GM18502 (cell line): ENCODE data around the gene INPP4A.

Source experiments
- ATAC-seq: cut with Tn5 transposase; IDR thresholded peaks from one replicate; pipeline ENCODE4 v1.9.1; 2021; ENCODE audit warnings: mild to moderate bottlenecking; ENCODE audit not compliant: unreplicated experiment, poor library complexity

The INPP4A gene

DNA sequence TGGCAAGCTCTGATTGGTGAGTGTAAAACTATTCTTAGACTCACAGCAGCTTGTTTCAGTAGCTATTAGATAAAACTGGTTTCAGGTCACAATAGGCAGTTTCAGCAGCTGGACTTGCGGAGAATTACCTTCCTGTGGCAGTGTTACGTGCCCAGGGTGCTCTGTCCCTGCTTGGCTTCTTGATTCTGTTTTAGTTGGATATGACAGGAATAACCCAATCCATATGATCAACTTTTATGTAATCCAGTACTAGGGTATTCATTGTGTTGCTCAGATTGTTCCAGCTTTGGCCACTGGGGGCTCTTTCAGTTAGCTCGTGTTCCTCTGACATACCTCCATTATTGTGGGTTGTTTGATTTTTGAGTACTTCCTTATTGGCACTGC is 43.1 kb downstream of the INPP4A start:
- ATAC-seq = peak; percentile 67

DNA sequence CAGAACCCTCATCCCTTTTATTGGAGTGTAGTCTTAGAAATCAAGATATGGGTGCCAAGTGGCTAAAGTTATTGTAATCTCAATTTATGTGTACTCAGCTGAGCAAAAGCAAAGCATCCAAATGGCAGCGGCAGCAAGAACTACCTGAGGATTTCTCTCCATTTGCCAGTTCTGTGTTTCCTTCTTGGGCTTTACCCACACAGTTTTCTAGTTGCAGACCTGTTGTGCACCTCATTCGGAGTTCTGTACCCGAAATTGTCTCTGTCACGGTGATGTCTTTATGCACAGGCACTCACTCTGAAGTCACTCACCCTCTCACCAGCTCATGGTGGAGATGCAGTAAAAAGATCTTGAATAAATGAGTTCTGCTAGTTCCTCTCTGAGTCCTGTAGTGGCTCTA is 43.6 kb downstream of the INPP4A start:
- no peak for ATAC-seq

DNA sequence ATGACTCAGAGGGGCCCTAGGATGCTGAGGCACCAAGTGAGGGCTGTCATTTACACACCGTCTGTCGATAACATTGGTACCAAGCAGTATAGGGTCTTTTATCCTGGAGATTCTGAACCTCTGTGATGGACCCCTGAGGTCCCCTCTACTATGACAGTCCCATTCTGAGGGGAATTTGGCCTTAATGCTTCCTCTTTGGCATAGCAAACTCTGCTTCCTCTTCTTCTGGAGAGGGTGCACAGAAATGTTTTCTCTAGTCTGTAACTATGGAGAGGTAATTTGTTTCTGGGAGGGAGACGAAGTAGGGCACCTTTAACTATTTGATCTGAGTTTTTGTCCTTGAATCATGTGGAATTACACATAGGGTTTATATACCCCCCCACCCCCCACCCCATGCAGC is 44.8 kb downstream of the INPP4A start:
- ATAC-seq = no peak

DNA sequence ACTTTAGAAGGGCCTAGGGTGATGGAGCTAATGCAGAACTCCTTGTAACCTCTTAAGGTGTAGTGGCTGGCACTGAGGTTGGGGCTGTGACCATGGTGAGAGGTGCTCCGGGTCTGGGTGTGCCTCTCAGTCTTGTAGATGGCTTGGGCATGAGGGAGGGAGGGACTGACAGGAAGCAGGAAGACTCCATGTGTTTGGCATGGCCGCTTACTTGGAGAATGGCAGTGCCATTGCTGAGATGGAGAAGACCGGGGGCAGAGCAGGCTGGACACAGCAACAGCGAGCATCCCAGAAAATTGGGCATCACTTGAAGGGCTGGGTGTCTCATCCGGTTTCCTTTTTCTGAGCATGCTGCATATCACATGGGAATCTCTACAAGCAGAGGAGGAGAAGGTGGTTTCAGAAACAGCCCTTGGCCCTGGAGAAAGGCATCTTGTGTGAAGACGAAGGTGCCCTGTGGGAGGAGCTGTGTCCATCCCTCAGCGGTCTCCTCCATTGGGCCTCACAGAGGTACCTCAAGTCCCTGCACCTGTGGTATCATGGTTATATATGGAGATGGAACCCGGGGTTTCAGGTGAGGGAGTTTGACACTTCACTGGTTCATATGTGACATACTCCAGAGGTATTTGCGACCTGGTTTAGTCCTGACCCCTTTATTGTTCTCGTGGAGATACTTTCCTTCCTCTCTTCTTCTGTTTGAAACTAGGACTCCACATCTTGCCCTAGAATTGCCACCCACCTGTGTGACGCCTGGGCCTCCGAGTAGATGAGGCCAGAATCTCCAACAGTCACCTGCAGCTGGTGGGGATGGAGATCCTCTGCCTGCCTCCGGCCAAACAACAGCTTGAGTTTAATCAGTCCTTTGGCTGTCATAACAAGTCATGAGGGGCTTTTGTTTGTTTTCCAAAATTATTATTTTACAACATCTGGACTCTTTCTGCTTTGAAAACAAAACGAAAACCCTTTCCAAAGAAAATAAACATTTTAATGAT is 45.6 kb downstream of the INPP4A start:
- no peak for ATAC-seq

DNA sequence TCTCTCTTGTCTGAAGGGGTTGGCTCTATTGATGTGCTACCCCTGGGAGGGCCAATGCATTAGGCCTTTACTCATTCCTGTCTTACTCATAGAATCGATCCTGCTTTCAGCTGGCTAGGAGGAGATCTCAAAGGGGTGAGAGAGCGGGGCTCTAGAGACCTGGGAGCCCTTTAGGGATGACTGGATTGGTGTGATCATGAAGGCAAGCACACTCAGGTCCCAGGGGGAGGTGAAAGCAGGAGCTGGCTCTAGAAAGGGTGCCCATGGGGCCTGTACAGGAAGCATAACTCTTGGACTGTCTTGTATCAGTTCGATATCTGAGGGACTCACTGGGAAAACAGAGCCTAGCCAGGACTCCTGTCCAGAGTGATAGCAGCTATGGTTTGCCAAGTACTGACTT is 47.8 kb downstream of the INPP4A start:
- no peak for ATAC-seq

DNA sequence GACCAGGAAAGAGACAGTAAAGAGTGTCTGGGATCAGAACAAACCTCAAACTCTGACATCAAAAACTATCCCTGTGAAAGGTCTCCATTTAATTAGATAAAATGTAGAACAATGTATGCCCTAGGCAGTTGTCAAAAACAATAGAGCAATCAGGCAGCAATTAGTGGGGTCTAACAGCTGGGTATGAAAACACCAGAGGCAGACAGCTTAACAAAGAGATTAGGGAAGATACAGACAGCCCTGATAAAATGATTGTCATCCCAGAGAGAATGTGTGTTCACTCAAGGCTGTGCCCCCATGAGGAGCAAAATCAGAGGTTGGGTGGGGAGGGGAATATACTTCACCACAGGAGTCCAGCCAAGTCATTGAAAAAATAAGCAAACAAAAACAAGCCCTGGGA is 50.0 kb downstream of the INPP4A start:
- no peak for ATAC-seq

DNA sequence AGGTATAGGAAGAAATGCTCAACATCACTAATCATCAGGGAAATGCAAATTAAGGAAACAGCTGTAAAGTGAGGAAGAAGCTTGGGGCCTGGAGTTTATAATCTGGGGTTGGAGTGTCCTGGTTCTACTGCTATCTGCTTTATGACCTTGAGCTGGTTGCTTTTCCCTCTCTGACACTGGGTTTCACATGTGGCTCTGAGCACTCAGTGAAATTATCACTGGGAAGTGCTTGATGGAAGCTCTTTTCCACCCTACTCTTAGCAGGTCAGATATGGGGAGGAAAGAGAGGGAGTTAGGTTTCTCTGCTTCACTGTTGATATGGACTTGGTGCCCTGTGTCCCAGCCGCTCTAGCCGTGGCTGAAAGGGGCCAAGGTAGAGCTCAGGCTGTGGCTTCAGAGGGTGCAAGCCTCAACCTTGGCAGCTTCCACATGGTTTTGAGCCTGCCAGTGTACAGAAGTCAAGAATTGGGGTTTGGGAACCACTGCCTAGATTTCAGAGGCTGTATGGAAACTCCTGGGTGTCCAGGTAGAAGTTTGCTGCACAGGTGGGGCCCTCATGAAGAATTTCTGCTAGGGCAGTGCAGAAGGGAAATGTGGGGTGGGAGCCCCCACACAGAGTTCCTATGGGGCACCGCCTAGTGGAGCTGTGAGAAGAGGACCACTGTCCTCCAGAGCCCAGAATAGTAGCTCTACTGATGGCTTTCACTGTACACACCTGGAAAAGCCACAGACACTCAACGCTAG is 52.3 kb downstream of the INPP4A start:
- ATAC-seq = no peak

DNA sequence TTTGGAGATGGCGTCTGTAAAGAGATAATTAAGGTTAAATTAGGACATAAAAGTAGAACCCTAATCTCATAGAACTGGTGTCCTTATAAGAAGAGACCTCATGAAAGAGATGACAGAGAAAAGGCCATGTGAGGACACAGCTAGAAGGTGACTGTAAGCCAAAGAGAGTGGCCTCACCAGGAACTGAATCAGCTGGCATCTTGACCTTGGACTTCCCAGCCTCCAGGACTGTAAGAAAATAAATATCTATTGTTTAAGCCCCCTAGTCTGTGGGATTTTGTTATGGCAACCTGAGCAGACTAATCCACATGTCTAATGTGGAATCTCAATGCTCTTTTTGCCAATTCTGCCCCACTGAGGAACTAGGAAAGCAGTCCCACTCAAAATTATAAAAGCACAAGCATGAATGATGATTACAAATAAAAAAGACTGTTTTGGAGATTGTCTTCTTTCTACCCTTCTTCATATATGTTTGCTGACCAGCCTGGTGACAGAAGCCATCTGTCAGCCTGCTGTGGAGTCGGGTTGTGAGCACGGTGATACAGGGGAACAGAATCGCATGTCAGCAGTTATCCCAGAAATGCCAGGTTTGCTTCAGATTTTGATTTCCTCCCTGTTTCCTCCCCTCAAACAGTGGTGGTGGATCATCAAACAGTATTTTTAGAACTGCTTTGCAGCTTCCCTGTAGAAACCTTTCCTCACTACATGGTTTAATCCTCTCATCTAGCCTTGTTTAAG is 54.2 kb downstream of the INPP4A start:
- ATAC-seq = no peak

DNA sequence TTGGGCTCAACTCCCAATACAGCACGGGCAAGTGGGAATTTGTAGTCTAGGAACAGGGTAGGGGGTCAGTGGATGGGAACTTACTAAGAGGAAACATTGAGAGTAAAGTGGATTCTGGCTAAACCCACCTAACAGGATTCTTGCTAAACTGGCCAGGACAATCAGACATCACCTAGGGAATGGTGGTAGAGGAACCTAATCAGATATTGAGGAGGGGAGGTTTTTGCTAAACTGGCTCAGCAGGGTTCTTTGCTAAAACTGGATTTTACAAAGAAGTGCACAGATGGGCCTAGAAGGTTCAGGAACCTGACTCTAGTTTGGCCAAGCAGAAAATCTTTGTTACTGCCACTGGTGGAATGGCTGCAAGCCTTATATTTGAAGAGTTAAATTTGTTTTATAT is 55.9 kb downstream of the INPP4A start:
- ATAC-seq = no peak

DNA sequence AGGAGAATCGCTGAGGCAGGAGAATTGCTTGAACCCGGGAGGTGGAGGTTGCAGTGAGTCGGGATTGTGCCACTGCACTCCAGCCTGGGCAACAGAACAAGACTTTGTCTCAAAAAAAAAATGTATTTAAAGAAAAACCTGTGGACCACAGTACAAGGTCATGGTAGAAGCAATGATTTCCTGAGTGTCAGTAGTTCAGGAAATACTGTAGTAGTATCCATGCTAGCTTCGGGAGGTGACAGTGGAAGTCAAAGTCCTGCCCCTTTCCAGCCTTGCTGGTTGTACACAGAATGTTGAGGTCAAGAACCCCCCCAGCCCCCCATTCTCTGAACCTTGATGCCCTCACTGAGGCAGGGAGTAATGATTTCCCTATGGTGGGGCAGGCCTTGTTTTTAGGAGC is 56.6 kb downstream of the INPP4A start:
- ATAC-seq = no peak

DNA sequence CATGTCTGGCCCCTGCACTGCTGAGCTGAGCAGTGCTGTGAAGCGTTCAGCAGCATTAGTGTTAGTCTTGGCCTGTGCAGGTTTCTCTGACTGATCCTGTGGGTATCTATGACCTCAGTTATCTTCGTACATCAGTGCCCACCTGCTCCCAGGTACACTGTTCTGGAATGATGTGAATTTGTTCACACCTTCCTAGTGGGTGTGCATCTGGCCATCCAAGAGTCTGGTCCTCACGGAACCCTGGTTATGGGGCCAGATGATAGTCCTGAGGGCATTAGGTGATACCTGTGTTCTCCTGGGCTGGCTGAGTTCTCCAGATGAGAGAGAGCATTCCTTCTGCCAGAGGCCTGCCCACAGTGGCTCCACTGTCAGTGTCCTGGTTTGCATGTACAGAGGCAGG is 57.2 kb downstream of the INPP4A start:
- no peak for ATAC-seq

DNA sequence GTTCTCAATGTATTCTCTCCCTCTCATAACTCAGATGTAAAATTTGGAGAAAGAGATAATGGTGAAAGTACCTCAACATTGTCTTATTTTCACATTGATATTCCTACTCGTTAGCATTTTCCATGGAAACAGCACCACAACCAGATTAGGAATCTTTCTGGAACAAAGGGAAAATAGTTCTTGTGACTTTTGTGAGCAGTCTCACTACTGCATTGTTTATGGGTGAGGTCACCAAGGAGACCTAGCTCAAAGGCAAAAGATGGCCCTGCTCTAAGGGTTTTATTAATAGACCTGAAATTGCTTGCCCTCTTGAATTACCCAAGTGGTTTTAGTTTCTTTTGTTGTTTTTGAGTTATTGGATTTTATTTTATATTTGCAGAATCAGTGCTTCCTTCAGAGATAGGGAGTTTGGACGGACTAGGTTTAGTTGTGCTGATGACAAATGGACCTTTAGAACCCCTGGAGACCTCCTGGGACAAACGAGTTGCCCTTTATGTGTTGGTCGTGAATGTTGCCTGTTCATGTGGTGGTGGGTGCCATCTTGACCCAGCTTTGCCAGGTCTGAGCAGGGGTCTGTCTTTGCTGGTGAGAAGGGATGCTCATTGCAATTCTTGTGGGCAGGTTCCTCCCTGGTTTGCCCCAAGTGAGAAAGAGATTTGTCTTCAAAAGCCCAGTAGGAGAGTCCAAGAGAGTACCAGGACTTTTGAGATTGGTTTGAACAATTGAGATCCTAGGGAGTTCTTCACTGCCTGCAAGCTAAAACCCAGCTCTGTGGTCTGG is 58.1 kb downstream of the INPP4A start:
- ATAC-seq = no peak

DNA sequence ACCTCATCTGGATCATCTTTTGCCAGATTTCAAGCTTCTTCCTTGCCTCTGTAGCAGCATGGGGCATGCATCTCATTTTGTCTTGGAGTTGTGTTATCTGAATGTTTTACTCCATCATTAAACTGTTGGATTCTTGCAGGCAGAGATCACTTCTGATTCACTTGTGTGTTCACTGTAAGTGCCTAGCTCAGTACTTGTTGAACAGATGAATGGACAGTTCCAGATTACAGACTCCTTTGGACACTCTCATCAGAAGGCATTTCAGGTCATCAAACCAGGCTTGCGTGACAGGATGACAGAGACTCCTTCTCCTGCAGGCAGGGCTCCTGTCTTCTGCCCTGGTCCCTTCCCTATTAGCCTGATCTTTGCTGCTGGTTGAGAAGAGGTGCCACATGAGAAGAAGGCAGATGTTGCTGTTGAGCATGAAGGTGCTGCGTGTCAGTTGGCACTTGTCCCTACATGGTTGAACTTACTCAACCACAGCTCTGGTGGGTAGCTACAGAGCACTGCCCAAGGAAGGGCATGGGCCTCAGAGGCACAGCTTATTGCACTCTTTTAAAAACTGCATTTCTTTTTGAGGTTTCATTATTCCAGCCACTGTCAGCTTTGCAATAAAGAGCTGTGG is 58.9 kb downstream of the INPP4A start:
- no peak for ATAC-seq

DNA sequence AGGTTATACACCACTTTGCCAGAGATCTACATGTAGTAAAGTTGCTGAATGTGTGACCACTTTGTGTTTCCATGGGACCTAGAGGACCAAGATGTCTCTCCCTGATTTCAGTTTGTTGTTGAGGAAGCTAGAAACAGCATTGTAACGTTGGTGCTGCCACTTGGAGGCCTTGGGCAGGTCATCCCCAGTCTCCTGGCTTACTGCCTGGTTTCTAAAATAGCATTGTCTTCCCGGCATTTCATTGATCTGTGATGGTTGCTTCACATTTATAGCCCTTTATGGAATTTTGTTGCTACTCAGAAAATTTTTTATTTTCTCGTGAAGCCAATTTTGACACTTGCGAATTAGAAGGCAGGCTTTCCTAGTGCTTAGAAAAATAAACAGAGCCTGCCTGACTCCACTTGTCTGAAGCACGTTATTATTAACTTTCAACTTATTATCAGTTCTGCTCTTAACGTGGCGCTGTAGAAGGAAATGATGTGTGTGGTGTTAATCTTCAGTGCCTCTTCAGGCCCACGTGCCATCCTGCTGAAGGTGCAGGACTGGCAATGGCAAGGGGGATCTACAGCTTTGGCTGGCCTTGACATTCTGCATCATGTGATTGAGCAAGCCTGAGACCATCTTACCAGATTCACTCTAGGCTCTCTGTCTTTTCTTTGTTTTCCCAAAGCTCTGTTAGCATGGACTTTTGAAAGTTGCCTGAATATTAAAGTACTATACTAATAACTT is 59.9 kb downstream of the INPP4A start:
- no peak for ATAC-seq

DNA sequence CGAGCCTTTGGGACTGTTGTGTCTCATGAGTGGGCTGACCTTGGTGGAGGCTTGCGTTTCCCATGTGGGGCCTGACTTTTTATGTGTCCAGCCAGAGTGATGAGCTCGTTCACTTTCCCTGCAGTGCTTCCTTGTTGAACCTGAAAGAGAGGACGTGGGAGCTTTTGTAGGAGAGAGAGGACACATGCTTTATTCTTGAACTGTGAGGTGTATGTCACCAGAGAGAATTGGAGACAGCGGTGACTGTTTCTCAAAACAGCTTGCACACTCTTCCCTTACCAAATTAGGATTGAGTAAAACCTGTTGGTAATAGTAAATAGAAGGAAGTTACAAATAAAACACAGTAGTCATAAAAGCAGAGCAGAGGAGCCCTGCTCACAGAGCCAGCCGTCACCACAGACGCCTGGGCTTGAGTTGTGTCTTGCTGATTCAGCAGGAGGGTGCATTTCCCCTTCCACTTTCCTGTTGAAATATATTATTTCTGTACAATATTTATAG is 60.7 kb downstream of the INPP4A start:
- ATAC-seq = no peak

DNA sequence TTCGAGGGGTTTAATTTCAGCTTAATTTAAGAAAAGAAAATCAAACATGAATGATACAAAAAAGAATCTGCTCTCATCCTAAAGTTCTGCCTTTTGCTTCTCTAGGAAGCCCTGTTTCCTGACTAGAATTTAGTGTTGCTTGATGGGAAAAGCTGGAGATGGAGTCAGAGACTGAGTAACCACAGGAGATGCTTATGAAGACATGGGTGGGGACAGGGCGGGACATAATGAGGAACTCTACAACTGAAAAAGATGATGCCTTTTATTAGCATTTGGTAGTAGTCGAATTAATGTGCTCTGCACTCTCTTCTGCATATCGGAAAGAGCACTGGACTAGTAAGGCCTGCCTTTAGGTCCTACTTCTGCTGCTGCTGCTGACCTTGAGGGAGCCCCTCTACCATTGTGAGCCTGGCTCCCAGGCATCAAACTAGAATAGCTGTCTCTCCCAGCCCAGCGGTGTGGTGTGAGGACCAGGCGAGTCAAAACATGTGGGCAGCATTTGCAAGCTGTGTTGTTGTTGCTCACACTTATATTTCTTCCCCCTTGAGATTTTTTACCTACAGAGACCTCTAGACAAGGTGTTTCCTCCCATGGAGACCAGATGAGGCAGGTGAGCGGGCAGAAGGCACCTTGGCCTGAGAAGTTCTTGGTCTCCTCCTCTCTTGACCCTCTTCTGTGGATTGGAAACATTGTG is 61.5 kb downstream of the INPP4A start:
- no peak for ATAC-seq

DNA sequence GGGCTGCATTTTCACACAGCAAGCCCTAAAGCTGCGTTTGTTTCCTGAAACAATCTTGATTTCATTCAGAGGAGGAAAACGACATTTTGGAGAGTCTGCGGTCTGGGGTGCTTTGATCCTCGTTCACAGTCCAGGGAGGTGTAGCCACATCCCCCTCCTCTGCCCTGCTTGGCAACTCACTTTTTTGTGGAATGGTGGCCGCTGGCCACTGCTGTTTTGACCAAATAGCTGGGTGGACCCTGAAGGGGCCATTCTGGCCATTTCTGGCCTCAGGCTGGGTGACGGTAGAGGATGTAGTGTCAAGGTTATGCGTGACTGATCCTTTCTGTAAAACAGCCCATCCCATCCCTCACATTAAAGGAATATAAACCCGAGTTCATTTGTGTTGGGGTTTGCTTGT is 62.2 kb downstream of the INPP4A start:
- ATAC-seq = no peak

DNA sequence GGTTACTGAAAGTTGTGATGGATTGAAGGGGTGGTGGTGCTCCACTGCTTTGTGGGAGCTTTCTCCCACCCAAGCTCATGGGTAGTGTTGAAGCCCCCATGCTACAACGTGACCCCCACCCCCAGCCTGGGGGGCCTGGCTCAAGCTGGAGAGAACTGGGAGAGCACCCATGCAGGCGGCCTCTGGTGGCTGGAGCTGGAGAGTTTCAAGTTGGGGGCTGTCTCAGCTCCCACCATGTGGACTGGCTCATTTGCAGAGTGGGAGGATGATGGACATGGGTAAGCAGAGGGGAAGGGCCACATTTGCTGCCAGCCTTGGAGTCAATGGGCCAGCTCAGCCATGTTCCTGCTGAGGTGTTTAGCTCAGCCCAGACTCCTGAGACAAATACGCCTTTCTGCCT is 62.8 kb downstream of the INPP4A start:
- ATAC-seq = no peak
